GM23338 (cell line): ENCODE data around the gene PLAGL1. TPM values are rescaled to one million over a fixed set of nuclear protein-coding genes. Genes with fewer than 3 reads are reported as not detected.
A peak's percentile ranks its signal among the peaks of the same experiment; 100 is the strongest.

Source experiments
- ATAC-seq: fragments of 200-7000 bp; cut with Tn5 transposase; 3 replicates; pipeline ENCODE4 v1.9.1; 2020
- DNase-seq: peaks from one replicate; pipeline ENCODE4 v3.0.0-alpha.2; 2015; ENCODE audit warnings: low spot score
- H2AFZ ChIP-seq: fragments of 200-600 bp; sonication (generic); 2 replicates; pipeline ENCODE4 v1.8.0; 2016; ENCODE audit warnings: antibody characterized with exemption, mild to moderate bottlenecking, moderate library complexity
- H3F3A ChIP-seq: fragments of 200-600 bp; sonication (generic); replicated peaks from 2 replicates; pipeline ENCODE4 v1.8.0; 2017; ENCODE audit warnings: antibody characterized with exemption, mixed run types, low read depth
- H3K27ac ChIP-seq: fragments of 200-600 bp; sonication (generic); 2 replicates; pipeline ENCODE4 v1.6.1; 2016; ENCODE audit warnings: low read depth
- H3K27me3 ChIP-seq: fragments of 200-600 bp; sonication (generic); 2 replicates; pipeline ENCODE4 v1.8.0; 2016; ENCODE audit warnings: mild to moderate bottlenecking, mixed run types, moderate library complexity; ENCODE audit not compliant: insufficient read depth
- H3K36me3 ChIP-seq: fragments of 200-600 bp; sonication (generic); 2 replicates; pipeline ENCODE4 v1.8.0; 2016; ENCODE audit warnings: mild to moderate bottlenecking; ENCODE audit not compliant: insufficient read depth
- H3K4me1 ChIP-seq: fragments of 200-600 bp; sonication (generic); 2 replicates; pipeline ENCODE4 v1.8.0; 2016; ENCODE audit warnings: mild to moderate bottlenecking, moderate library complexity; ENCODE audit not compliant: insufficient read depth
- H3K4me2 ChIP-seq: fragments of 200-600 bp; sonication (generic); 2 replicates; pipeline ENCODE4 v1.7.1; 2017; ENCODE audit warnings: mixed run types
- H3K4me3 ChIP-seq: fragments of 200-600 bp; sonication (generic); 2 replicates; pipeline ENCODE4 v1.6.1; 2016; ENCODE audit warnings: mixed run types
- H3K79me2 ChIP-seq: fragments of 200-600 bp; sonication (generic); replicated peaks from 2 replicates; pipeline ENCODE4 v1.8.0; 2017; ENCODE audit warnings: mild to moderate bottlenecking; ENCODE audit not compliant: insufficient read depth
- H3K9me2 ChIP-seq: fragments of 200-600 bp; sonication (generic); 2 replicates; pipeline ENCODE4 v1.8.0; 2017; ENCODE audit not compliant: insufficient read depth
- H4K20me1 ChIP-seq: fragments of 200-600 bp; sonication (generic); replicated peaks from 2 replicates; pipeline ENCODE4 v1.8.0; 2017; ENCODE audit warnings: mild to moderate bottlenecking; ENCODE audit not compliant: insufficient read depth
- H3K27ac Mint-ChIP-seq: 2 replicates; pipeline ENCODE4 v1.8.0; 2020; ENCODE audit warnings: inconsistent platforms, mild to moderate bottlenecking, moderate library complexity, mixed read lengths
- H3K27me3 Mint-ChIP-seq: 3 replicates; pipeline ENCODE4 v1.8.0; 2022; ENCODE audit warnings: low read depth, mild to moderate bottlenecking, moderate library complexity, mixed read lengths, inconsistent platforms; ENCODE audit not compliant: insufficient read depth, poor library complexity
- H3K36me3 Mint-ChIP-seq: 3 replicates; pipeline ENCODE4 v1.8.0; 2021; ENCODE audit warnings: low read depth, mild to moderate bottlenecking, inconsistent platforms, moderate library complexity, mixed read lengths
- H3K4me1 Mint-ChIP-seq: 3 replicates; pipeline ENCODE4 v1.8.0; 2020; ENCODE audit warnings: mild to moderate bottlenecking, inconsistent platforms, mixed read lengths
- H3K4me3 Mint-ChIP-seq: 3 replicates; pipeline ENCODE4 v1.8.0; 2021; ENCODE audit warnings: moderate library complexity, mild to moderate bottlenecking, inconsistent platforms, mixed read lengths
- H3K9me3 Mint-ChIP-seq: 3 replicates; pipeline ENCODE4 v1.8.0; 2020; ENCODE audit warnings: moderate library complexity, mild to moderate bottlenecking, inconsistent platforms, mixed read lengths
- NANOG ChIP-seq: IDR thresholded peaks from 2 replicates; pipeline ENCODE4 v1.6.1; 2016; ENCODE audit warnings: antibody characterized with exemption, borderline replicate concordance
- POLR2AphosphoS5 ChIP-seq: IDR thresholded peaks from 2 replicates; pipeline ENCODE4 v1.6.1; 2016; ENCODE audit warnings: antibody characterized with exemption, low read depth
- polyA plus RNA-seq: library from polyadenylated mRNA; unstranded; fragments of >200 nt; fragmentation: Nextera tagmentation; extraction: Ambion mirVana; gene quantifications from 2 replicates; pipeline ENCODE4 v1.2.1, GENCODE V29; 2016
- total RNA-seq: library from RNA; depleted of rRNA; stranded (reverse); fragments of >200 nt; shearing (Covaris generic); gene quantifications from 2 replicates; pipeline ENCODE4 v1.2.3, GENCODE V29; 2014
- TF ChIP-seq, protein P1 (sequence below): IDR thresholded peaks from one replicate; pipeline ENCODE4 v1.6.1; 2018; ENCODE audit warnings: antibody characterized with exemption; ENCODE audit not compliant: unreplicated experiment
- TF ChIP-seq, protein P2 (sequence below): fragments of 250-450 bp; sonication (Bioruptor Pico); IDR thresholded peaks from 2 replicates; pipeline ENCODE4 v1.5.0; 2020; ENCODE audit warnings: mild to moderate bottlenecking, moderate library complexity
- TF ChIP-seq, protein P3 (sequence below), 2 experiments: fragments of 200-600 bp in 1 of 2; sonication (generic) in 1 of 2; conservative IDR thresholded peaks; 2 replicates each; pipeline versions ENCODE4 v1.5.1 to v1.6.1; 2016 to 2017; ENCODE audit warnings: antibody characterized with exemption in 2 of 2, low read depth in 2 of 2, mild to moderate bottlenecking in 2 of 2, moderate library complexity in 1 of 2

The PLAGL1 gene
- total and polyA plus RNA-seq, 2 experiments from 2014 or later, result 0.90 to 1.7 TPM

DNA sequence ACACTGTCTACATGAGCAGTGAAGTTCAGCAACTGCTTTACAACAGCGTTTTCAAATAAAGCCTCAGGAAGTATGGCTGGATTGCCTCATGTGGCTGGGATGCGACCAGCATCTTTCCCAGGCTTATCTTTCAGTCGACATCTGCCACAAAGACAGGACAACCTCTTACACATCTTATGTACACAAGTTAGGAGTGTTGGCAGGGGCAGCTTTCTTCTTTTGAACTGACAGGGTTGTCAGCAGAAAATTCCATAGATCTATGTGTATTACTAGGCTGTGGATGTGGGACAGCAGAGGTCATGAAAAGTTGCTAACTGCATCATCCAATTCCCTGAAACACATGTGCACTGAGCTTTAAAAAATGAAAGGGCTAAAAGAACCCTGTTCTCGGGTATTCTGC lies 48.1 kb downstream of the PLAGL1 start:
- Histone ChIP-seq H4K20me1 (peaks cover 5% of the 10 kb centered on the region; the same call in 1 of the 2 replicates), H3F3A (peaks cover 5% of the 10 kb centered on the region), H3K4me2 (peak overlapping the region; percentile 57), H3K9me2 (no peaks in the 10 kb centered on the region), H2AFZ (no peak overlapping the region), H3K79me2 (no peaks in the 10 kb centered on the region), H3K4me3 (0 out of 2 replicates have a peak overlapping the region, but pooled peaks have one; percentile 27), H3K27ac (no peak overlapping the region), H3K4me1 (peaks cover 69% of the 10 kb centered on the region), H3K36me3 (no peaks in the 10 kb centered on the region), H3K27me3 (peaks cover 96% of the 10 kb centered on the region)
- peaks cover 76% of the 10 kb centered on the region for H3K27me3 Mint-ChIP-seq
- no peaks in the 10 kb centered on the region for H3K36me3 Mint-ChIP-seq
- ATAC-seq (no peak), DNase-seq (no peak)
- H3K4me1 Mint-ChIP-seq, result peaks cover 63% of the 10 kb centered on the region
- no peaks in the 10 kb centered on the region for H3K9me3 Mint-ChIP-seq
- no peak overlapping the region for H3K27ac Mint-ChIP-seq
- TF ChIP-seq, protein P1, sequence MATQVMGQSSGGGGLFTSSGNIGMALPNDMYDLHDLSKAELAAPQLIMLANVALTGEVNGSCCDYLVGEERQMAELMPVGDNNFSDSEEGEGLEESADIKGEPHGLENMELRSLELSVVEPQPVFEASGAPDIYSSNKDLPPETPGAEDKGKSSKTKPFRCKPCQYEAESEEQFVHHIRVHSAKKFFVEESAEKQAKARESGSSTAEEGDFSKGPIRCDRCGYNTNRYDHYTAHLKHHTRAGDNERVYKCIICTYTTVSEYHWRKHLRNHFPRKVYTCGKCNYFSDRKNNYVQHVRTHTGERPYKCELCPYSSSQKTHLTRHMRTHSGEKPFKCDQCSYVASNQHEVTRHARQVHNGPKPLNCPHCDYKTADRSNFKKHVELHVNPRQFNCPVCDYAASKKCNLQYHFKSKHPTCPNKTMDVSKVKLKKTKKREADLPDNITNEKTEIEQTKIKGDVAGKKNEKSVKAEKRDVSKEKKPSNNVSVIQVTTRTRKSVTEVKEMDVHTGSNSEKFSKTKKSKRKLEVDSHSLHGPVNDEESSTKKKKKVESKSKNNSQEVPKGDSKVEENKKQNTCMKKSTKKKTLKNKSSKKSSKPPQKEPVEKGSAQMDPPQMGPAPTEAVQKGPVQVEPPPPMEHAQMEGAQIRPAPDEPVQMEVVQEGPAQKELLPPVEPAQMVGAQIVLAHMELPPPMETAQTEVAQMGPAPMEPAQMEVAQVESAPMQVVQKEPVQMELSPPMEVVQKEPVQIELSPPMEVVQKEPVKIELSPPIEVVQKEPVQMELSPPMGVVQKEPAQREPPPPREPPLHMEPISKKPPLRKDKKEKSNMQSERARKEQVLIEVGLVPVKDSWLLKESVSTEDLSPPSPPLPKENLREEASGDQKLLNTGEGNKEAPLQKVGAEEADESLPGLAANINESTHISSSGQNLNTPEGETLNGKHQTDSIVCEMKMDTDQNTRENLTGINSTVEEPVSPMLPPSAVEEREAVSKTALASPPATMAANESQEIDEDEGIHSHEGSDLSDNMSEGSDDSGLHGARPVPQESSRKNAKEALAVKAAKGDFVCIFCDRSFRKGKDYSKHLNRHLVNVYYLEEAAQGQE, result no peak
- H3K4me3 Mint-ChIP-seq, result no peak overlapping the region

DNA sequence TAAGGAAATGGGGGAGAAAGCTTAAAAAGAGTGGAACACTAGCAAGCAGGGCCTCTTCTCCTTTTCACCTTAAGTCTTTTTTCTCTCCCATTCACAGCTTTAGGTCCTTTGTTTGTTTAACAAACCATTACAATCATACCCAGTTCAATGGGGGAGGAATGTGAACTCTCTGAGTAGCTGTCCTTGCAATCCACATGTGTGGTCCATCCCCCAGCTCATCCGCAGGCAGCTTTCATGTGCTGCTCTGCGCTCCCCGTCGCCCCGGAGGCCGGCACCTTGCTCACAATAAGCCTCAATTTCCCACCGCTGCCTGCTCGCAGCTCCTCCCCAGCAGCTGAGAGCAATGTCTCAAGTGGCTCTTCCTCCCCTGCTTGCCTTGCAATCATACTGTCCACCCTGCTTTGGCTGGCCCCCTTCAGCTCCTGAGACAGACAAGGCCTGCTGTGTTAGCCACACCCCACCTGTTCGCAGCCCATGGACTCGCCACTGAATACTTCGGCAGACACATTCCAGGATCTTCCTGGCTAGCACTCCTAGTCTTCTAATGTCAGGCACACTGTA lies 49.1 kb downstream of the PLAGL1 start:
- Histone ChIP-seq H3K36me3 (no peaks in the 10 kb centered on the region), H3K4me3 (peak overlapping the region; percentile 32), H3K4me2 (peak overlapping the region; percentile 61), H3F3A (peaks cover under 1% of the 10 kb centered on the region), H2AFZ (no peak overlapping the region), H3K4me1 (peaks cover 62% of the 10 kb centered on the region), H3K9me2 (no peaks in the 10 kb centered on the region), H3K27me3 (peaks cover 96% of the 10 kb centered on the region), H4K20me1 (peaks cover 1% of the 10 kb centered on the region; the same call in 1 of the 2 replicates), H3K79me2 (no peaks in the 10 kb centered on the region), H3K27ac (0 out of 2 replicates have a peak overlapping the region, but pooled peaks have one; percentile 20)
- H3K4me1 Mint-ChIP-seq, result peaks cover 54% of the 10 kb centered on the region
- H3K4me3 Mint-ChIP-seq, result peak overlapping the region; percentile 59
- H3K36me3 Mint-ChIP-seq, result no peaks in the 10 kb centered on the region
- H3K27ac Mint-ChIP-seq, result no peak overlapping the region
- peaks cover 66% of the 10 kb centered on the region for H3K27me3 Mint-ChIP-seq
- DNase-seq (peak; percentile 93), ATAC-seq (peak; percentile 86)
- no peaks in the 10 kb centered on the region for H3K9me3 Mint-ChIP-seq
- TF ChIP-seq NANOG (peak; percentile 92), POLR2AphosphoS5 (no peak; the same call in 1 of the 2 replicates)
- TF ChIP-seq, protein P2, sequence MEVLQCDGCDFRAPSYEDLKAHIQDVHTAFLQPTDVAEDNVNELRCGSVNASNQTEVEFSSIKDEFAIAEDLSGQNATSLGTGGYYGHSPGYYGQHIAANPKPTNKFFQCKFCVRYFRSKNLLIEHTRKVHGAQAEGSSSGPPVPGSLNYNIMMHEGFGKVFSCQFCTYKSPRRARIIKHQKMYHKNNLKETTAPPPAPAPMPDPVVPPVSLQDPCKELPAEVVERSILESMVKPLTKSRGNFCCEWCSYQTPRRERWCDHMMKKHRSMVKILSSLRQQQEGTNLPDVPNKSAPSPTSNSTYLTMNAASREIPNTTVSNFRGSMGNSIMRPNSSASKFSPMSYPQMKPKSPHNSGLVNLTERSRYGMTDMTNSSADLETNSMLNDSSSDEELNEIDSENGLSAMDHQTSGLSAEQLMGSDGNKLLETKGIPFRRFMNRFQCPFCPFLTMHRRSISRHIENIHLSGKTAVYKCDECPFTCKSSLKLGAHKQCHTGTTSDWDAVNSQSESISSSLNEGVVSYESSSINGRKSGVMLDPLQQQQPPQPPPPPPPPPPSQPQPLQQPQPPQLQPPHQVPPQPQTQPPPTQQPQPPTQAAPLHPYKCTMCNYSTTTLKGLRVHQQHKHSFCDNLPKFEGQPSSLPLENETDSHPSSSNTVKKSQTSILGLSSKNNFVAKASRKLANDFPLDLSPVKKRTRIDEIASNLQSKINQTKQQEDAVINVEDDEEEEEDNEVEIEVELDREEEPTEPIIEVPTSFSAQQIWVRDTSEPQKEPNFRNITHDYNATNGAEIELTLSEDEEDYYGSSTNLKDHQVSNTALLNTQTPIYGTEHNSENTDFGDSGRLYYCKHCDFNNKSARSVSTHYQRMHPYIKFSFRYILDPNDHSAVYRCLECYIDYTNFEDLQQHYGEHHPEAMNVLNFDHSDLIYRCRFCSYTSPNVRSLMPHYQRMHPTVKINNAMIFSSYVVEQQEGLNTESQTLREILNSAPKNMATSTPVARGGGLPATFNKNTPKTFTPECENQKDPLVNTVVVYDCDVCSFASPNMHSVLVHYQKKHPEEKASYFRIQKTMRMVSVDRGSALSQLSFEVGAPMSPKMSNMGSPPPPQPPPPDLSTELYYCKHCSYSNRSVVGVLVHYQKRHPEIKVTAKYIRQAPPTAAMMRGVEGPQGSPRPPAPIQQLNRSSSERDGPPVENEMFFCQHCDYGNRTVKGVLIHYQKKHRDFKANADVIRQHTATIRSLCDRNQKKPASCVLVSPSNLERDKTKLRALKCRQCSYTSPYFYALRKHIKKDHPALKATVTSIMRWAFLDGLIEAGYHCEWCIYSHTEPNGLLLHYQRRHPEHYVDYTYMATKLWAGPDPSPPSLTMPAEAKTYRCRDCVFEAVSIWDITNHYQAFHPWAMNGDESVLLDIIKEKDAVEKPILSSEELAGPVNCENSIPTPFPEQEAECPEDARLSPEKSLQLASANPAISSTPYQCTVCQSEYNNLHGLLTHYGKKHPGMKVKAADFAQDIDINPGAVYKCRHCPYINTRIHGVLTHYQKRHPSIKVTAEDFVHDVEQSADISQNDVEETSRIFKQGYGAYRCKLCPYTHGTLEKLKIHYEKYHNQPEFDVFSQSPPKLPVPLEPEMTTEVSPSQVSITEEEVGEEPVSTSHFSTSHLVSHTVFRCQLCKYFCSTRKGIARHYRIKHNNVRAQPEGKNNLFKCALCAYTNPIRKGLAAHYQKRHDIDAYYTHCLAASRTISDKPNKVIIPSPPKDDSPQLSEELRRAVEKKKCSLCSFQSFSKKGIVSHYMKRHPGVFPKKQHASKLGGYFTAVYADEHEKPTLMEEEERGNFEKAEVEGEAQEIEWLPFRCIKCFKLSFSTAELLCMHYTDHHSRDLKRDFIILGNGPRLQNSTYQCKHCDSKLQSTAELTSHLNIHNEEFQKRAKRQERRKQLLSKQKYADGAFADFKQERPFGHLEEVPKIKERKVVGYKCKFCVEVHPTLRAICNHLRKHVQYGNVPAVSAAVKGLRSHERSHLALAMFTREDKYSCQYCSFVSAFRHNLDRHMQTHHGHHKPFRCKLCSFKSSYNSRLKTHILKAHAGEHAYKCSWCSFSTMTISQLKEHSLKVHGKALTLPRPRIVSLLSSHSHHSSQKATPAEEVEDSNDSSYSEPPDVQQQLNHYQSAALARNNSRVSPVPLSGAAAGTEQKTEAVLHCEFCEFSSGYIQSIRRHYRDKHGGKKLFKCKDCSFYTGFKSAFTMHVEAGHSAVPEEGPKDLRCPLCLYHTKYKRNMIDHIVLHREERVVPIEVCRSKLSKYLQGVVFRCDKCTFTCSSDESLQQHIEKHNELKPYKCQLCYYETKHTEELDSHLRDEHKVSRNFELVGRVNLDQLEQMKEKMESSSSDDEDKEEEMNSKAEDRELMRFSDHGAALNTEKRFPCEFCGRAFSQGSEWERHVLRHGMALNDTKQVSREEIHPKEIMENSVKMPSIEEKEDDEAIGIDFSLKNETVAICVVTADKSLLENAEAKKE (CRISPR knock-in tag), result no peak
- TF ChIP-seq, protein P3, sequence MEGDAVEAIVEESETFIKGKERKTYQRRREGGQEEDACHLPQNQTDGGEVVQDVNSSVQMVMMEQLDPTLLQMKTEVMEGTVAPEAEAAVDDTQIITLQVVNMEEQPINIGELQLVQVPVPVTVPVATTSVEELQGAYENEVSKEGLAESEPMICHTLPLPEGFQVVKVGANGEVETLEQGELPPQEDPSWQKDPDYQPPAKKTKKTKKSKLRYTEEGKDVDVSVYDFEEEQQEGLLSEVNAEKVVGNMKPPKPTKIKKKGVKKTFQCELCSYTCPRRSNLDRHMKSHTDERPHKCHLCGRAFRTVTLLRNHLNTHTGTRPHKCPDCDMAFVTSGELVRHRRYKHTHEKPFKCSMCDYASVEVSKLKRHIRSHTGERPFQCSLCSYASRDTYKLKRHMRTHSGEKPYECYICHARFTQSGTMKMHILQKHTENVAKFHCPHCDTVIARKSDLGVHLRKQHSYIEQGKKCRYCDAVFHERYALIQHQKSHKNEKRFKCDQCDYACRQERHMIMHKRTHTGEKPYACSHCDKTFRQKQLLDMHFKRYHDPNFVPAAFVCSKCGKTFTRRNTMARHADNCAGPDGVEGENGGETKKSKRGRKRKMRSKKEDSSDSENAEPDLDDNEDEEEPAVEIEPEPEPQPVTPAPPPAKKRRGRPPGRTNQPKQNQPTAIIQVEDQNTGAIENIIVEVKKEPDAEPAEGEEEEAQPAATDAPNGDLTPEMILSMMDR (conservative IDR thresholded peaks at IDR 0.05; ENCODE audit: low read depth in 2 of 2), result no peak
- TF ChIP-seq, protein P1, result no peak
